Hematopoietic multipotent progenitor cell treated with erythropoietin and hydrocortisone succinate and interleukin-3 and kit ligand, for 8 days (in vitro differentiated cells): ENCODE results near the gene NEK6.

Experiments
- DNase-seq: peaks from one replicate; pipeline ENCODE4 v3.0.0-alpha.2; 2015

Gene NEK6

GRCh38 chr9:124299515-124300090 is 41.9 kb downstream of the NEK6 start:
- DNase-seq: no peak

GRCh38 chr9:124300312-124300711 is 42.6 kb downstream of the NEK6 start:
- DNase-seq: no peak

GRCh38 chr9:124302921-124303320 is 45.2 kb downstream of the NEK6 start:
- DNase-seq: no peak

GRCh38 chr9:124303762-124304161 is 46.0 kb downstream of the NEK6 start:
- DNase-seq: no peak

DNA sequence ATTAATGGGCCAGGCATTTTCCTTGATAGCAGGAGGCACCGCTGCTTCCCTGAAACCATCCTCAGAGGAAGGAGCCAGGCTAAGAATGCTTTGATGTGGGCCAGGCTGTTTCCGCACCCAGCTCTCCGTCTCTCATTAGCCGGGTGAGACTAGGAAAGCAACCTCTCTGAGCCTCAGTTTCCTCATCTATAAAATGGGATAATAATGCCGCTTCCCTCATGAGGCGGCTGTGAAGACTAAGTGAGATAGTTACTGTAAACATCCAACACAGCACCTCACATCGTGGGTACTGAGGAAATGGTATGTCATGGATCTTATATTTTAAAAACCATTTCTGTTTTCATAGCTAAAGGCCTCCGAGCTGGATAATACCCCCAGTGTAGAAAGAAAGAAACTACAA is 46.5 kb downstream of the NEK6 start:
- no peak for DNase-seq

DNA sequence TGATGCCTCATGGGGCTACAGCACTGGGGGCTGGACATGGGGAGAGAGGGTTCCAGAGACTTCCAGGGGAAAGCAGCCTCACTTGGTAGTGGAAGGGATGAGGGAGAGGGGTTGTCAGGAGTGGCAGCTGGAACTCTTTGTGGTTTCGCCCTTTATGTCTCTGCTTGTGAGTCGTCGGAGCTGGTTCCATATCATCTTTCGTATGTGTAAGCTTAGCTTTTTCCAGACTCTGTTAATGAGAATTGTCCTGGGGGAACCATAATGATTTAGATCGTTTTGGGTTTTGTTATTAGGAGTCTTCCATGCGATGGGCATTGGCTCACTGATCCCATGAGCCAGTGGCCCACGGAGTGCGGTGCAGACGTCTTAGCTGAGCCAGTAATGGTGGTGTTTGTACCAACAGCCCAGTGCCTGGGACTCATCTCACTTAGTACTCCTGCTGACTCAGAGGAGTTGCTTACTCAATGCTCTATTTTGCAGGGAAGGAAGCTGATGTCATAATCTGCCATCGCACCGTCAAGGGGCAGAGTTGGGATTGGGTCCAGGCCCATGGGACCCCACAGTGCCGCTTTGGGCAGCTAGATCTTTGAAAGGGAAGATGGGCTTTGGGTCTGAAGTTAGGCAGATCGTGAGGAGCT is 48.5 kb downstream of the NEK6 start:
- no peak for DNase-seq

GRCh38 chr9:124307379-124308030 is 49.8 kb downstream of the NEK6 start:
- no peak for DNase-seq

GRCh38 chr9:124308606-124309491 is 51.1 kb downstream of the NEK6 start:
- DNase-seq: no peak

DNA sequence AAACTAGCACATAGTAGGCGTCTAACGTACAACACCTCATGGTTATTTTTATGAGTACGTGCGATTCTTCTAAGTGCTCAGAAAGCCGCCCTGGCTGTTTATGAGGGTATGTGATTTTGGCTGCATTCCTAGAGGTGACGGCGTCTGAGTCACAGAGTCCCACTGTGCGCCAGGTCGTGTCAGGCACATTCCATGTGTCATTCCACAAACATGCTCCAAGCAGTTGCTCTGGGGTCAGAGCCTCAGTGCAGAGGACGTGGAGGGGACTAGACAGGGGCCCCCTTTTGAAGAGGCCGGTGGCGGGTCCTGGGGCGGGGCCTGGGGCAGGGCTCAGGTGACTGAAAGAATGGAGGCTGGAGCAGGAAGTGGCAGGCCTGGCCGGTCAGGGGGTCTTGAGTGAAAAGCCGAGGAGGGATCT is 51.9 kb downstream of the NEK6 start:
- no peak for DNase-seq

GRCh38 chr9:124311283-124311682 is 53.5 kb downstream of the NEK6 start:
- DNase-seq: no peak

- no peak for DNase-seq
Measured at GRCh38 chr9:124312290-124313265, 54.8 kb downstream of the NEK6 start.

DNA sequence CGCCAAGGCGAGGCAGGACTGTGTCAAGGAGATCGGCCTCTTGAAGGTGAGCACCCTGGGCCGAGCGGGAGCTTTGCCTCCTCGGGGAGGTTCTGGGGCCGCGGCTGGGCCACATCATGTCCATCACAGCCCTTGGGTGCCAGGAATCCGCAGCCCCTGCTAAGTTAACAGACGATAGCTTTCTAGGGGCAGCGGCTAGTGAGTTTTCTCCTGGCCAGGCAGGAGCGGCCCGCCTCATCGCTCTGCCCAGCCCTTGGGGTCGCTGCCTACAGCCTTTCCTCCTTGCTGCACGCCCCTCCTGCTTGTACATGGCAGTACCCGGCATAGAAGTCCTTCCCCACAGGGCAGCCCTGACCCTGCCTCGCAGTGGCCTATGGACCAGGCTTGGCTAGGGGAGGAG is 56.2 kb downstream of the NEK6 start:
- no peak for DNase-seq

GRCh38 chr9:124315882-124316281 is 58.1 kb downstream of the NEK6 start:
- no peak for DNase-seq

DNA sequence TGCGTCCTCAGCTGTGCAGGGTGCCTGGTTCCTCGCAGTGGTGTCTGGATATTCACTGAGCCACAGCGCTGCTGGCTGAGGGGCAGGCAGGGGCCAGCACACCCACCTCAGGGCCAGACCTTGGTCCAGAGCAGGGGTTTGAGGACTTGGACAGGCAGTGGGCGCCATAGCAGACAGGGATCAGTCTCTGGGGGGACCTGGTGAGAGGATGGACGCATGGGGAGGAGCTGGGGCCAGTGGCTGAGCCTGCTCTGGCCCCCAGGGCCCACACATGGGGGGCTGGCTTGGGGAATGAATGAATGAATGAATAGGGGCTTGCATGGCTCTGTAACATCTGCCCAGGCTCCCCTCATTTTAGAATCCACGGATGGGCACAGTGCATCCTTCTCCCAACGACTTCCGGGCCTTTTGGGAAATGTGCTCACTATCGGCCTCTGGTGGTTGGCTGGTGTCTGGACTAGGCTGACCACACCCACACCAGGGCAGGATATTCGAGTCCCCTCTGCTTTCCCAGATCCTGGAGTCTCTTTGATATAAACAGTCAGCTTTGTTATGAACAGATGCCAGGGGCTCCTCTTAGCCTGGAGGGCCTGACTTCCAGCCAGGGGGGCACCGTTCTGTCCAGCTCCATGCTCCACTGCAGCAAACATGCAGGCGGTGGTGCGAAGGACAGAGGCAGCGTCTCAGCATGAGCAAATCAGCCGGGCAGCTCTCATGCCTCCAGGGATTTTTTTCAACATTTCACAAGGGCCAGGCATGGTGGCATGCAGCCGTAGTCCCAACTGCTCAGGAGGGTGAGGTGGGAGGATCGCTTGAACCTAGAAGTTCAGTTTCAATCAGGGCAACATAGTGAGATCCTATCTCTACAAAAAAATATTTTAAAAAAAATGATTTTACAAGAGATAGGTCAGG is 62.6 kb downstream of the NEK6 start:
- DNase-seq: peak; percentile 60

DNA sequence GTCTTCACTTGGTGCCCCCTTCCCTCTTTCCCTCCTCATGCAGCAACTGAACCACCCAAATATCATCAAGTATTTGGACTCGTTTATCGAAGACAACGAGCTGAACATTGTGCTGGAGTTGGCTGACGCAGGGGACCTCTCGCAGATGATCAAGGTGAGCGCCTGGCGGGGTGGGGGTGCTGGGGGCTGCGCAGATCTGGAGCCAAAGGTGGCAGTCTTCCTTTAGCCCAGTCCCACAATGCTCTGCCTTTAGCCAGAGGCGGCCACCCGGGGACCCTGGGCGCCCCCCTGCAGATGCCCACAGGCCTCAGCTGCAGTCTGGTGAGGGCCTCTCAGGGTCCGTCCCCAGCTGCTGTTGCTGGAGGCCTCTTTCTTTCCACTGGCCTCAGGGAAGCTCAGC is 63.7 kb downstream of the NEK6 start:
- no peak for DNase-seq

- DNase-seq: no peak
Measured at GRCh38 chr9:124321935-124322334, 64.2 kb downstream of the NEK6 start.

DNA sequence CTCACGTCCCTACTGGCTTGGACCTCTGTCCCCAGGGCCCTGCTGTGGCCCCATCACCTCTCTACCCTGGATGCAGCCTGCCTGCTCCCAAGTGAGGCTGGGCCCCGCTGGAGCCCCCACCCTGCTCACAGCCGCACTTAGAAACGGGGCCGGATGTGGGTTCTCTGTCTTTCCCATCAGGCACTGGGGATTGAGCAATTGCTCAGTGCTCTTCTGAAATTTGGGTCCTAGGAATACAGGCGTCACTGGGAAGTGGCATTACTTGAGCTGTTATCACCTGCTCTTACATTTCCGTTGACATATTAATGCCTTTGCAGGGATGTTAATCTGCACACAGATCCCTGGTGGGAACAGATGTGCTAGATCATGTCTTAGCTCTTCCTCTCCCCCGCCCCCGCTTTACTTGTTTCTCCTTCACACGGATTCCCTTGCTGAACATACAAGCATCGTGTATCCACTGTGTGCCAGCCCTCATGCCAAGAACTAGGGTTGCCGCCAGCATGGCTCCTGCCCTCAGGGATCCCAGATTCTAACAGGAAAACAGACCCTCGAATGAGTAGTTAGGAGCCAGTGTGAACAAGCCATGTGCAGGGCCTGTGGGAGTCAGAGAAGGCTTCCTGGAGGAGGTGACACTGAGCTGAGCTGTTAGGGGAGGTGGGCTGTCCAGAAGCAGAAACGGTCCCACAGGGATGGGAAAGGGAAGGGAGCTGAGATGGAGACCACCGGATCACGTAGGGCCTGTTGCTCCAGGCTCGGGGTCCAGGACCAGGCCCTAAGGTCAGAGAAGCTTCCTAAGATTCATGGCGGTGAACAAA is 65.1 kb downstream of the NEK6 start:
- DNase-seq: no peak

DNA sequence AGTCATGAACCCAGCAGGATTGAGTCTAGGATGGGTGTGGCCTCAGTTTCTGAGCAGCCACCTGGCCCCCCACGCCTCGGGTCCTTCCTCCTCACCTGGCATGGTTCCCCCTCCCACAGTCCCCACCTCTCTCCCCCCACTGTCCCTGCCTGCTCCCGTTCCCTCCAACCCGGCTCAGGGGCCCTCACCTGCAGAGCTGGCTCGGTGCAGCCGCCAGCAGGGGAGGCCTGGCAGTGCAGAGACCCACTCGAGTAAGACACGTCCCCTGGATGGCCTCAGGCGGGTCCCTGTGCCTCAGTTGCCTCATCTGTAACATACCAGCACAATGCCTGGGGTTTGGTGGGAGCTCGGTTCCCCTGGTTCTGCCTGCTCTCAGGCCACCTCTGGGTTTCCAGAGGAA is 66.2 kb downstream of the NEK6 start:
- DNase-seq: no peak

- no peak for DNase-seq
Measured at GRCh38 chr9:124325816-124326215, 68.1 kb downstream of the NEK6 start.

DNA sequence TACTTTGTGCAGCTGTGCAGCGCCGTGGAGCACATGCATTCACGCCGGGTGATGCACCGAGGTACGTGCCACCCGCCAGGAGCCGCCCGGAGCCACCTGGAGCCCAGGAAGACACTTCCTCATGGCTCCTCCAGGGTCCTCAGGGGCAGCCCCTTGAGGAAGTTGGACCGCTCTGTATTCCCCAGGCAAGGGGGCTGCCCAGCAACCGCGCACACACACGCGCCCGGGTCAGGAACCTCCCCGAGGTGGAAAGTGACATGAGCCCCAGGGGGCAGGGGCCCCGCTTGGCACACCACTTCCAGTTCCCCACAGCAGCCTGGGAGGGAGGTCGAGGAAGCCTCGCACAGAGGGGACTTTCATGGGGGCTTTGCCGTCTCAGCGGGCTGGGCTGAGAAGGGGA is 68.6 kb downstream of the NEK6 start:
- DNase-seq: no peak
